ENCODE data around the gene TLDC2. TPM values are rescaled to one million over a fixed set of nuclear protein-coding genes. Genes with fewer than 3 reads are reported as not detected.

Gene TLDC2
- total RNA-seq, 4 donors from 2014 or later = 1.0 TPM; not detected in 2

DNA sequence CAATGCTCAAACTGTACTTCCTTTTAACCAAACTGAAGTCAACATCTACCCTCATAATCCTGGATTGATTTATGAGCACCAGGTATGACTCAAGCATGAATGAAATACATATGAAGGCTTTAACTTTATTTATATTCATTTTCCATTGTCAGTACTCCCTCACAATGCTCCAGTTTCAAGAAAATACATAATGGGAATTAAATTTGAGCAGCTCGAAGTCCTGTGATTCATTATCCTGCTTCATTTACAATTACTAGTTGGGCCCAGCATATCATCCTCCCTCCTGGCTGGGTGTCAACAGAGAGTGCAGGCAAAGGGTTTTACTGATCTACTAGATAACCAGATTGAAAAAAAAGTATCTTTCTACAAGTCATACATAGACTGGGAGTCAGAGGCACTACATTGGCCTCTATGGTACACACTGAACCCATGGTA, 65.5 kb downstream of the TLDC2 start:
- no peak overlapping the region for H3K4me3 ChIP-seq
- no peaks in the 10 kb centered on the region for H3K36me3 ChIP-seq
- intact Hi-C loops (cut with DNase I; ENCODE audit: low total_unique reads) = no loop called here
- H3K9me3 ChIP-seq = no peaks in the 10 kb centered on the region
- peaks cover 0 to 5% of the 10 kb centered on the region in 2 donors for H3K4me1 ChIP-seq
- no peak for DNase-seq
- no peak for TF ChIP-seq POLR2A (IDR thresholded peaks at IDR 0.05)
- TF ChIP-seq, protein P1, sequence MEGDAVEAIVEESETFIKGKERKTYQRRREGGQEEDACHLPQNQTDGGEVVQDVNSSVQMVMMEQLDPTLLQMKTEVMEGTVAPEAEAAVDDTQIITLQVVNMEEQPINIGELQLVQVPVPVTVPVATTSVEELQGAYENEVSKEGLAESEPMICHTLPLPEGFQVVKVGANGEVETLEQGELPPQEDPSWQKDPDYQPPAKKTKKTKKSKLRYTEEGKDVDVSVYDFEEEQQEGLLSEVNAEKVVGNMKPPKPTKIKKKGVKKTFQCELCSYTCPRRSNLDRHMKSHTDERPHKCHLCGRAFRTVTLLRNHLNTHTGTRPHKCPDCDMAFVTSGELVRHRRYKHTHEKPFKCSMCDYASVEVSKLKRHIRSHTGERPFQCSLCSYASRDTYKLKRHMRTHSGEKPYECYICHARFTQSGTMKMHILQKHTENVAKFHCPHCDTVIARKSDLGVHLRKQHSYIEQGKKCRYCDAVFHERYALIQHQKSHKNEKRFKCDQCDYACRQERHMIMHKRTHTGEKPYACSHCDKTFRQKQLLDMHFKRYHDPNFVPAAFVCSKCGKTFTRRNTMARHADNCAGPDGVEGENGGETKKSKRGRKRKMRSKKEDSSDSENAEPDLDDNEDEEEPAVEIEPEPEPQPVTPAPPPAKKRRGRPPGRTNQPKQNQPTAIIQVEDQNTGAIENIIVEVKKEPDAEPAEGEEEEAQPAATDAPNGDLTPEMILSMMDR (IDR thresholded peaks at IDR 0.05) = no peak
- H3K27me3 ChIP-seq = no peaks in the 10 kb centered on the region
- H3K27ac ChIP-seq = peak overlapping the region; percentile 32 to 76

Other genes with a start within 250 kb of the TLDC2 start
- under 1 TPM in 2 of 4 donors, not detected in 2; 0.14 to 0.88 TPM for gene SLA2, start 229.9 kb upstream of the TLDC2 start, total RNA-seq
- gene NDRG3, start 130.0 kb upstream of the TLDC2 start, total RNA-seq = 10 to 100 TPM; 17.9 to 35.0 (median 29.6) TPM
- 10 to 100 TPM in 1 of 4 donors, 1 to 10 TPM in 2, under 1 TPM in 1; 0.29 to 24.3 (median 3.2) TPM for gene DSN1, start 102.4 kb upstream of the TLDC2 start, total RNA-seq
- gene SAMHD1, start 75.6 kb downstream of the TLDC2 start, total RNA-seq = 100 to 1,000 TPM in 3 of 4 donors, 10 to 100 TPM in 1; 76.8 to 172 (median 104) TPM
- 10 to 100 TPM in 3 of 4 donors, under 1 TPM in 1; 0.51 to 28.1 (median 12.0) TPM for gene RBL1, start 219.9 kb downstream of the TLDC2 start, total RNA-seq

Measured in uterus (tissue), 4 donors.